ENCODE measurements around the gene ARV1. TPM values are rescaled to one million over a fixed set of nuclear protein-coding genes. Genes with fewer than 3 reads are reported as not detected.
"Not testable (repeated sequence)": the region's sequence is repeated elsewhere in the genome, so short reads cannot be mapped to it uniquely, and the experiment has no call there.

ARV1 gene
- polyA plus RNA-seq, 3 donors = 24.6 to 28.2 (median 26.2) TPM

- DNase-seq = no peak
These were observed 34.6 kb downstream of the ARV1 start for GRCh38 chr1:231013391-231014015.

GRCh38 chr1:231016234-231016633, 37.3 kb downstream of the ARV1 start:
- no peak for DNase-seq

GRCh38 chr1:231016966-231017365, 38.1 kb downstream of the ARV1 start:
- no peak for DNase-seq

GRCh38 chr1:231019711-231020110, 40.8 kb downstream of the ARV1 start:
- DNase-seq = no peak

- no peak for DNase-seq
These were observed 41.3 kb downstream of the ARV1 start for GRCh38 chr1:231020139-231020601.

- DNase-seq = no peak
These were observed 41.9 kb downstream of the ARV1 start for GRCh38 chr1:231020816-231021215.

- DNase-seq = no peak
These were observed 42.7 kb downstream of the ARV1 start for GRCh38 chr1:231021540-231022031.

- not testable (repeated sequence) for DNase-seq
These were observed 43.6 kb downstream of the ARV1 start for GRCh38 chr1:231022543-231022942.

- DNase-seq = no peak
These were observed 44.3 kb downstream of the ARV1 start for GRCh38 chr1:231023150-231023549.

- DNase-seq = no peak
These were observed 47.7 kb downstream of the ARV1 start for GRCh38 chr1:231026576-231026975.

- no peak for DNase-seq
These were observed 48.4 kb downstream of the ARV1 start for GRCh38 chr1:231027136-231027925.

- no peak for DNase-seq
These were observed 49.1 kb downstream of the ARV1 start for GRCh38 chr1:231027971-231028370.

- no peak for DNase-seq
These were observed 49.8 kb downstream of the ARV1 start for GRCh38 chr1:231028682-231029081.

GRCh38 chr1:231029247-231029646, 50.4 kb downstream of the ARV1 start:
- not testable (repeated sequence) for DNase-seq

GRCh38 chr1:231029841-231030240, 50.9 kb downstream of the ARV1 start:
- no peak for DNase-seq

- DNase-seq = no peak
These were observed 54.1 kb downstream of the ARV1 start for GRCh38 chr1:231032963-231033362.

GRCh38 chr1:231035799-231036198, 56.9 kb downstream of the ARV1 start:
- no peak for DNase-seq

- no peak for DNase-seq
These were observed 57.5 kb downstream of the ARV1 start for GRCh38 chr1:231036416-231036815.

GRCh38 chr1:231037585-231038517, 59.0 kb downstream of the ARV1 start:
- peak; percentile 16 for DNase-seq

- peak; percentile 42 for DNase-seq
These were observed 60.5 kb downstream of the ARV1 start for GRCh38 chr1:231039161-231040018.

All from renal pelvis (tissue), 4 donors.